Subcutaneous abdominal adipose tissue (tissue), 5 donors: ENCODE results near the gene APP.
A peak's percentile ranks its signal among the peaks of the same experiment; 100 is the strongest.

Source experiments
- H3K27ac ChIP-seq: one replicate; pipeline ENCODE4 v1.7.0; 2013; ENCODE audit warnings: low read depth, mild to moderate bottlenecking, inconsistent platforms, low read length, moderate library complexity
- H3K27me3 ChIP-seq, 5 donors: one replicate each; pipeline ENCODE4 v1.7.0; 2013; ENCODE audit warnings: low read length in 5 of 5, inconsistent platforms in 1 of 5; ENCODE audit not compliant: control insufficient read depth in 5 of 5, insufficient read depth in 4 of 5
- H3K36me3 ChIP-seq, 5 donors: one replicate each; pipeline ENCODE4 v1.7.0; 2013; ENCODE audit warnings: low read length in 5 of 5; ENCODE audit not compliant: control insufficient read depth in 5 of 5, insufficient read depth in 5 of 5
- H3K4me1 ChIP-seq, 5 donors: one replicate each; pipeline ENCODE4 v1.7.0; 2013; ENCODE audit warnings: low read length in 5 of 5, mild to moderate bottlenecking in 3 of 5, moderate library complexity in 1 of 5; ENCODE audit not compliant: control insufficient read depth in 5 of 5, insufficient read depth in 5 of 5
- H3K4me3 ChIP-seq, 5 donors: one replicate each; pipeline ENCODE4 v1.7.0; 2013; ENCODE audit warnings: low read length in 5 of 5, low read depth in 1 of 5
- H3K9ac ChIP-seq, 5 donors: one replicate each; pipeline ENCODE4 v1.7.0; 2013; ENCODE audit warnings: low read length in 5 of 5, mild to moderate bottlenecking in 4 of 5, moderate library complexity in 3 of 5
- H3K9me3 ChIP-seq, 5 donors: one replicate each; pipeline ENCODE4 v1.7.0; 2013; ENCODE audit warnings: low read length in 5 of 5; ENCODE audit not compliant: control insufficient read depth in 5 of 5
- donor health status: healthy.
- donor health status: healthy.
- donor health status: healthy.
- donor health status: healthy.
- donor health status: healthy.

Gene APP

GRCh38 chr21:26077521-26077920 lies 93.0 kb downstream of the APP start:
- Histone ChIP-seq H3K9ac (no peak overlapping the region), H3K4me1 (no peaks in the 10 kb centered on the region), H3K27ac (no peak overlapping the region), H3K27me3 (no peaks in the 10 kb centered on the region), H3K36me3 (no peaks in the 10 kb centered on the region), H3K9me3 (no peaks in the 10 kb centered on the region), H3K4me3 (no peak overlapping the region)

GRCh38 chr21:26072666-26073615 lies 97.6 kb downstream of the APP start:
- Histone ChIP-seq H3K9ac (no peak overlapping the region), H3K4me3 (no peak overlapping the region), H3K27ac (no peak overlapping the region), H3K9me3 (no peaks in the 10 kb centered on the region), H3K36me3 (no peaks in the 10 kb centered on the region), H3K4me1 (peaks cover 0 to 28% (median 13%) of the 10 kb centered on the region in 5 donors), H3K27me3 (no peaks in the 10 kb centered on the region)

- no peak overlapping the region for H3K9ac ChIP-seq
- no peaks in the 10 kb centered on the region for H3K27me3 ChIP-seq
- H3K27ac ChIP-seq, result peak overlapping the region; percentile 21
- H3K9me3 ChIP-seq, result no peaks in the 10 kb centered on the region
- peak overlapping the region; percentile 38 to 59 (median 53) for H3K4me3 ChIP-seq
- H3K4me1 ChIP-seq, result peaks cover 0 to 28% (median 13%) of the 10 kb centered on the region in 5 donors
- no peaks in the 10 kb centered on the region for H3K36me3 ChIP-seq
Observed at GRCh38 chr21:26070822-26071425, 99.6 kb downstream of the APP start.

GRCh38 chr21:26070121-26070520 lies 100.4 kb downstream of the APP start:
- H3K27ac ChIP-seq, result no peak overlapping the region
- H3K9me3 ChIP-seq, result no peaks in the 10 kb centered on the region
- no peak overlapping the region for H3K9ac ChIP-seq
- H3K27me3 ChIP-seq, result no peaks in the 10 kb centered on the region
- no peak overlapping the region for H3K4me3 ChIP-seq
- H3K4me1 ChIP-seq, result peaks cover 0 to 28% (median 13%) of the 10 kb centered on the region in 5 donors
- no peaks in the 10 kb centered on the region for H3K36me3 ChIP-seq

GRCh38 chr21:26068776-26069175 lies 101.8 kb downstream of the APP start:
- Histone ChIP-seq H3K9ac (no peak overlapping the region), H3K27ac (no peak overlapping the region), H3K27me3 (no peaks in the 10 kb centered on the region), H3K4me1 (peaks cover 0 to 28% (median 13%) of the 10 kb centered on the region in 5 donors), H3K9me3 (no peaks in the 10 kb centered on the region), H3K36me3 (no peaks in the 10 kb centered on the region), H3K4me3 (no peak overlapping the region)

GRCh38 chr21:26067836-26068594 lies 102.6 kb downstream of the APP start:
- no peaks in the 10 kb centered on the region for H3K36me3 ChIP-seq
- peaks cover 0 to 28% (median 13%) of the 10 kb centered on the region in 5 donors for H3K4me1 ChIP-seq
- H3K4me3 ChIP-seq, result no peak overlapping the region
- no peak overlapping the region for H3K27ac ChIP-seq
- no peaks in the 10 kb centered on the region for H3K9me3 ChIP-seq
- H3K9ac ChIP-seq, result no peak overlapping the region
- no peaks in the 10 kb centered on the region for H3K27me3 ChIP-seq

- Histone ChIP-seq H3K36me3 (no peaks in the 10 kb centered on the region), H3K4me3 (no peak overlapping the region), H3K27ac (no peak overlapping the region), H3K4me1 (peaks cover 3 to 16% (median 4%) of the 10 kb centered on the region in 5 donors), H3K9ac (no peak overlapping the region), H3K9me3 (no peaks in the 10 kb centered on the region), H3K27me3 (no peaks in the 10 kb centered on the region)
Observed at GRCh38 chr21:26064506-26064905, 106.1 kb downstream of the APP start.

- no peak overlapping the region for H3K9ac ChIP-seq
- H3K36me3 ChIP-seq, result no peaks in the 10 kb centered on the region
- H3K4me1 ChIP-seq, result peaks cover 0 to 6% (median 3%) of the 10 kb centered on the region in 5 donors
- H3K27ac ChIP-seq, result no peak overlapping the region
- no peak overlapping the region for H3K4me3 ChIP-seq
- H3K9me3 ChIP-seq, result no peaks in the 10 kb centered on the region
- no peaks in the 10 kb centered on the region for H3K27me3 ChIP-seq
Observed at GRCh38 chr21:26061437-26061836, 109.1 kb downstream of the APP start.

GRCh38 chr21:26060335-26061115 lies 110.0 kb downstream of the APP start:
- H3K4me3 ChIP-seq, result no peak overlapping the region
- H3K27ac ChIP-seq, result no peak overlapping the region
- no peaks in the 10 kb centered on the region for H3K27me3 ChIP-seq
- peaks cover 0 to 6% (median 3%) of the 10 kb centered on the region in 5 donors for H3K4me1 ChIP-seq
- H3K36me3 ChIP-seq, result no peaks in the 10 kb centered on the region
- no peak overlapping the region for H3K9ac ChIP-seq
- H3K9me3 ChIP-seq, result no peaks in the 10 kb centered on the region
